ENCODE data around the gene ADARB2.

The ADARB2 gene

GRCh38 chr10:1660386-1660785, 76.9 kb downstream of the ADARB2 start:
- in situ Hi-C loops (cut with MboI; ENCODE audit: low pct_unique_long_range_greater_than_20kb, low sequenced_read_pairs, unreplicated experiment): no loop called here
- TF ChIP-seq CTCF (IDR thresholded peaks at IDR 0.05; ENCODE audit: extremely low read depth, insufficient read depth, missing control alignments): no peak
- DNase-seq (ENCODE audit: low spot score): no peak

- no peak for DNase-seq (ENCODE audit: low spot score)
- in situ Hi-C loops (cut with MboI; ENCODE audit: low pct_unique_long_range_greater_than_20kb, low sequenced_read_pairs, unreplicated experiment): no loop called here
- no peak for TF ChIP-seq CTCF (IDR thresholded peaks at IDR 0.05; ENCODE audit: extremely low read depth, insufficient read depth, missing control alignments)
Measured at GRCh38 chr10:1659221-1659791, 78.0 kb downstream of the ADARB2 start.

- in situ Hi-C loops (cut with MboI; ENCODE audit: low pct_unique_long_range_greater_than_20kb, low sequenced_read_pairs, unreplicated experiment): no loop called here
- no peak for DNase-seq (ENCODE audit: low spot score)
- TF ChIP-seq CTCF (IDR thresholded peaks at IDR 0.05; ENCODE audit: extremely low read depth, insufficient read depth, missing control alignments): no peak
Measured at GRCh38 chr10:1658658-1659057, 78.7 kb downstream of the ADARB2 start.

- no peak for DNase-seq (ENCODE audit: low spot score)
- TF ChIP-seq CTCF (IDR thresholded peaks at IDR 0.05; ENCODE audit: extremely low read depth, insufficient read depth, missing control alignments): no peak
- in situ Hi-C loops (cut with MboI; ENCODE audit: low pct_unique_long_range_greater_than_20kb, low sequenced_read_pairs, unreplicated experiment): no loop called here
Measured at GRCh38 chr10:1657479-1657878, 79.8 kb downstream of the ADARB2 start.

- in situ Hi-C loops (cut with MboI; ENCODE audit: low pct_unique_long_range_greater_than_20kb, low sequenced_read_pairs, unreplicated experiment): no loop called here
- no peak for TF ChIP-seq CTCF (IDR thresholded peaks at IDR 0.05; ENCODE audit: extremely low read depth, insufficient read depth, missing control alignments)
- no peak for DNase-seq (ENCODE audit: low spot score)
Measured at GRCh38 chr10:1655367-1655766, 82.0 kb downstream of the ADARB2 start.

GRCh38 chr10:1654811-1655356, 82.4 kb downstream of the ADARB2 start:
- no peak for TF ChIP-seq CTCF (IDR thresholded peaks at IDR 0.05; ENCODE audit: extremely low read depth, insufficient read depth, missing control alignments)
- in situ Hi-C loops (cut with MboI; ENCODE audit: low pct_unique_long_range_greater_than_20kb, low sequenced_read_pairs, unreplicated experiment): no loop called here
- no peak for DNase-seq (ENCODE audit: low spot score)
